ENCODE results near the gene TTC3.

GRCh38 chr21:37076087-37076850 lies 3.2 kb downstream of the TTC3 start:
- TF ChIP-seq CTCF (IDR thresholded peaks at IDR 0.05), result no peak
- no peak for TF ChIP-seq ZFX (IDR thresholded peaks at IDR 0.05; ENCODE audit: borderline replicate concordance)
